ENCODE results near the gene C2.

Gene C2

DNA sequence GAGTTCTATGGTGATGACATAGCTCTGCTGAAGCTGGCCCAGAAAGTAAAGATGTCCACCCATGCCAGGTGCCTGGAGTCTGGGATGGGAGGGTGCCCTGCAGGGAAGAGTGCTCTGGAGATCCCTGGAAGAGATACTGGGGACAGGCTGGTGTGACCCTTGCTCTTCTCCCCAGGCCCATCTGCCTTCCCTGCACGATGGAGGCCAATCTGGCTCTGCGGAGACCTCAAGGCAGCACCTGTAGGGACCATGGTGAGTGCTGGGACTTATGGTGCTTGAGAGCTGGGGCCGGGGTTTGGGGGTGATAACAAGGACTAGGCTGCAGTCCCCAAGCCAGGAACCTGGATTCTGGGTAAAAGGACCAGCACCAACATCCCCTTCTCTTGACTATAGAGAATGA, 16.2 kb downstream of the C2 start:
- Histone ChIP-seq H3K4me1 (ENCODE audit: control insufficient read depth in 5 of 5, insufficient read depth in 5 of 5, low read length in 5 of 5) (peaks cover 3 to 16% (median 14%) of the 10 kb centered on the region in 5 donors), H3K36me3 (ENCODE audit: control insufficient read depth in 5 of 5, insufficient read depth in 5 of 5, low read length in 5 of 5) (peaks cover 0 to 20% (median 0%) of the 10 kb centered on the region in 5 donors), H3K9me3 (ENCODE audit: control insufficient read depth in 5 of 5, low read length in 5 of 5) (no peaks in the 10 kb centered on the region), H3K27me3 (ENCODE audit: control insufficient read depth in 5 of 5, insufficient read depth in 4 of 5, low read length in 5 of 5) (peaks cover 0 to 6% (median 0%) of the 10 kb centered on the region in 5 donors), H3K27ac (ENCODE audit: low read depth, low read length) (no peak overlapping the region), H3K4me3 (ENCODE audit: low read depth in 1 of 5, low read length in 5 of 5) (no peak overlapping the region), H3K9ac (ENCODE audit: low read length in 5 of 5) (no peak overlapping the region)

DNA sequence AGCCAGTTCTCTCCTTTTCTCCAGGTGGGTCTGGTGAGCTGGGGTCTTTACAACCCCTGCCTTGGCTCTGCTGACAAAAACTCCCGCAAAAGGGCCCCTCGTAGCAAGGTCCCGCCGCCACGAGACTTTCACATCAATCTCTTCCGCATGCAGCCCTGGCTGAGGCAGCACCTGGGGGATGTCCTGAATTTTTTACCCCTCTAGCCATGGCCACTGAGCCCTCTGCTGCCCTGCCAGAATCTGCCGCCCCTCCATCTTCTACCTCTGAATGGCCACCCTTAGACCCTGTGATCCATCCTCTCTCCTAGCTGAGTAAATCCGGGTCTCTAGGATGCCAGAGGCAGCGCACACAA, 17.6 kb downstream of the C2 start:
- peak overlapping the region in 2 of 5 donors; percentile 10 to 42 for H3K4me3 ChIP-seq (ENCODE audit: low read depth in 1 of 5, low read length in 5 of 5)
- peaks cover 0 to 21% (median 0%) of the 10 kb centered on the region in 5 donors for H3K36me3 ChIP-seq (ENCODE audit: control insufficient read depth in 5 of 5, insufficient read depth in 5 of 5, low read length in 5 of 5)
- no peaks in the 10 kb centered on the region for H3K9me3 ChIP-seq (ENCODE audit: control insufficient read depth in 5 of 5, low read length in 5 of 5)
- no peak overlapping the region for H3K9ac ChIP-seq (ENCODE audit: low read length in 5 of 5)
- H3K27me3 ChIP-seq (ENCODE audit: control insufficient read depth in 5 of 5, insufficient read depth in 4 of 5, low read length in 5 of 5), result peaks cover 0 to 6% (median 0%) of the 10 kb centered on the region in 5 donors
- H3K27ac ChIP-seq (ENCODE audit: low read depth, low read length), result peak overlapping the region; percentile 70
- H3K4me1 ChIP-seq (ENCODE audit: control insufficient read depth in 5 of 5, insufficient read depth in 5 of 5, low read length in 5 of 5), result peaks cover 3 to 16% (median 14%) of the 10 kb centered on the region in 5 donors

DNA sequence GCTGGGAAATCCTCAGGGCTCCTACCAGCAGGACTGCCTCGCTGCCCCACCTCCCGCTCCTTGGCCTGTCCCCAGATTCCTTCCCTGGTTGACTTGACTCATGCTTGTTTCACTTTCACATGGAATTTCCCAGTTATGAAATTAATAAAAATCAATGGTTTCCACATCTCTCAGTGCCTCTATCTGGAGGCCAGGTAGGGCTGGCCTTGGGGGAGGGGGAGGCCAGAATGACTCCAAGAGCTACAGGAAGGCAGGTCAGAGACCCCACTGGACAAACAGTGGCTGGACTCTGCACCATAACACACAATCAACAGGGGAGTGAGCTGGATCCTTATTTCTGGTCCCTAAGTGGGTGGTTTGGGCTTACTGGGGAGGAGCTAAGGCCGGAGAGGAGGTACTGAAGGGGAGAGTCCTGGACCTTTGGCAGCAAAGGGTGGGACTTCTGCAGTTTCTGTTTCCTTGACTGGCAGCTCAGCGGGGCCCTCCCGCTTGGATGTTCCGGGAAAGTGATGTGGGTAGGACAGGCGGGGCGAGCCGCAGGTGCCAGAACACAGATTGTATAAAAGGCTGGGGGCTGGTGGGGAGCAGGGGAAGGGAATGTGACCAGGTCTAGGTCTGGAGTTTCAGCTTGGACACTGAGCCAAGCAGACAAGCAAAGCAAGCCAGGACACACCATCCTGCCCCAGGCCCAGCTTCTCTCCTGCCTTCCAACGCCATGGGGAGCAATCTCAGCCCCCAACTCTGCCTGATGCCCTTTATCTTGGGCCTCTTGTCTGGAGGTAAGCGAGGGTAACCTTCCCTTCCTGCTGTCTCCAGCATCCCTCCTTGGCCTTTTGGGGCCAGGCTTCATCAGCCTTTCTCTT, 18.2 kb downstream of the C2 start, which contains the start of gene CFB:
CFB (plus strand) TSS at position 589 of the 863 bp plus-strand sequence; CDS start at position 716, 127 bp downstream.
- peaks cover 0 to 15% (median 0%) of the 10 kb centered on the region in 5 donors for H3K36me3 ChIP-seq (ENCODE audit: control insufficient read depth in 5 of 5, insufficient read depth in 5 of 5, low read length in 5 of 5)
- H3K9ac ChIP-seq (ENCODE audit: low read length in 5 of 5), result peak within 1 kb of the TSS in 2 of 5 donors; percentile 44 to 57
- H3K4me3 ChIP-seq (ENCODE audit: low read depth in 1 of 5, low read length in 5 of 5), result peak within 1 kb of the TSS in 4 of 5 donors; percentile 9 to 55 (median 34)
- peaks cover 0 to 6% (median 0%) of the 10 kb centered on the region in 5 donors for H3K27me3 ChIP-seq (ENCODE audit: control insufficient read depth in 5 of 5, insufficient read depth in 4 of 5, low read length in 5 of 5)
- H3K4me1 ChIP-seq (ENCODE audit: control insufficient read depth in 5 of 5, insufficient read depth in 5 of 5, low read length in 5 of 5), result peaks cover 3 to 20% (median 19%) of the 10 kb centered on the region in 5 donors
- peak within 1 kb of the TSS; percentile 70 for H3K27ac ChIP-seq (ENCODE audit: low read depth, low read length)
- no peaks in the 10 kb centered on the region for H3K9me3 ChIP-seq (ENCODE audit: control insufficient read depth in 5 of 5, low read length in 5 of 5)

DNA sequence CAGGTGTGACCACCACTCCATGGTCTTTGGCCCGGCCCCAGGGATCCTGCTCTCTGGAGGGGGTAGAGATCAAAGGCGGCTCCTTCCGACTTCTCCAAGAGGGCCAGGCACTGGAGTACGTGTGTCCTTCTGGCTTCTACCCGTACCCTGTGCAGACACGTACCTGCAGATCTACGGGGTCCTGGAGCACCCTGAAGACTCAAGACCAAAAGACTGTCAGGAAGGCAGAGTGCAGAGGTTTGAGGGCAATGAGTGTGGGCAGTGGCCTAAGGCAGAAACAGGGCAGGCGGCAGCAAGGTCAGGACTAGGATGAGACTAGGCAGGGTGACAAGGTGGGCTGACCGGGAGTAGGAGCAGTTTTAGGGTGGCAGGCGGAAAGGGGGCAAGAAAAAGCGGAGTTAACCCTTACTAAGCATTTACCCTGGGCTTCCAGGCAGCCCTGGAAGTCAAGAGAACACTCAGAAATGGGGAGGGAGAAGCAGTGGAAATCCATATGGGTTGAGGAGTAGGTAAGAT, 18.9 kb downstream of the C2 start:
- peak overlapping the region; percentile 70 for H3K27ac ChIP-seq (ENCODE audit: low read depth, low read length)
- peak overlapping the region in 2 of 5 donors; percentile 17 to 42 for H3K4me3 ChIP-seq (ENCODE audit: low read depth in 1 of 5, low read length in 5 of 5)

DNA sequence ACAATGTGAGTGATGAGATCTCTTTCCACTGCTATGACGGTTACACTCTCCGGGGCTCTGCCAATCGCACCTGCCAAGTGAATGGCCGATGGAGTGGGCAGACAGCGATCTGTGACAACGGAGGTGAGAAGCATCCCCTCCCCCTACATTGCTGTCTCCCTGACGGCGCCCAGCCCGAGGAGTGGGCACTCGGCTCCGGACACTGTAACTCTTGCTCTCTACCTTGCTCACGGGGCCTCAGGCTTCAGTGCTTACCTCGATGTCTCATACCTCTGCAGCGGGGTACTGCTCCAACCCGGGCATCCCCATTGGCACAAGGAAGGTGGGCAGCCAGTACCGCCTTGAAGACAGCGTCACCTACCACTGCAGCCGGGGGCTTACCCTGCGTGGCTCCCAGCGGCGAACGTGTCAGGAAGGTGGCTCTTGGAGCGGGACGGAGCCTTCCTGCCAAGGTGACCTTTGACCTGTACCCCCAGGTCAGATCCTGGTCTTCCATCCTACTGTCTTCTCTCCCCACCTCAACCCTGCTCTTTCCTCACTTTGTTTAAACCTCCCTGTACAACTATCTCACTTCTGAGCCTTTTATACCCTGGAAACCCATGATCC, 19.7 kb downstream of the C2 start:
- peaks cover 0 to 6% (median 0%) of the 10 kb centered on the region in 5 donors for H3K27me3 ChIP-seq (ENCODE audit: control insufficient read depth in 5 of 5, insufficient read depth in 4 of 5, low read length in 5 of 5)
- H3K9ac ChIP-seq (ENCODE audit: low read length in 5 of 5), result no peak overlapping the region
- no peaks in the 10 kb centered on the region for H3K9me3 ChIP-seq (ENCODE audit: control insufficient read depth in 5 of 5, low read length in 5 of 5)
- peaks cover 0 to 27% (median 11%) of the 10 kb centered on the region in 5 donors for H3K36me3 ChIP-seq (ENCODE audit: control insufficient read depth in 5 of 5, insufficient read depth in 5 of 5, low read length in 5 of 5)
- no peak overlapping the region for H3K4me3 ChIP-seq (ENCODE audit: low read depth in 1 of 5, low read length in 5 of 5)
- peaks cover 3 to 21% (median 20%) of the 10 kb centered on the region in 5 donors for H3K4me1 ChIP-seq (ENCODE audit: control insufficient read depth in 5 of 5, insufficient read depth in 5 of 5, low read length in 5 of 5)
- H3K27ac ChIP-seq (ENCODE audit: low read depth, low read length), result no peak overlapping the region

More for the DNA sequence above, 18.9 kb downstream of the C2 start:
- peak overlapping the region in 2 of 5 donors; percentile 44 to 57 for H3K9ac ChIP-seq (ENCODE audit: low read length in 5 of 5)
- peaks cover 3 to 21% (median 20%) of the 10 kb centered on the region in 5 donors for H3K4me1 ChIP-seq (ENCODE audit: control insufficient read depth in 5 of 5, insufficient read depth in 5 of 5, low read length in 5 of 5)
- no peaks in the 10 kb centered on the region for H3K9me3 ChIP-seq (ENCODE audit: control insufficient read depth in 5 of 5, low read length in 5 of 5)
- H3K36me3 ChIP-seq (ENCODE audit: control insufficient read depth in 5 of 5, insufficient read depth in 5 of 5, low read length in 5 of 5), result peaks cover 0 to 20% (median 4%) of the 10 kb centered on the region in 5 donors
- H3K27me3 ChIP-seq (ENCODE audit: control insufficient read depth in 5 of 5, insufficient read depth in 4 of 5, low read length in 5 of 5), result peaks cover 0 to 6% (median 0%) of the 10 kb centered on the region in 5 donors

DNA sequence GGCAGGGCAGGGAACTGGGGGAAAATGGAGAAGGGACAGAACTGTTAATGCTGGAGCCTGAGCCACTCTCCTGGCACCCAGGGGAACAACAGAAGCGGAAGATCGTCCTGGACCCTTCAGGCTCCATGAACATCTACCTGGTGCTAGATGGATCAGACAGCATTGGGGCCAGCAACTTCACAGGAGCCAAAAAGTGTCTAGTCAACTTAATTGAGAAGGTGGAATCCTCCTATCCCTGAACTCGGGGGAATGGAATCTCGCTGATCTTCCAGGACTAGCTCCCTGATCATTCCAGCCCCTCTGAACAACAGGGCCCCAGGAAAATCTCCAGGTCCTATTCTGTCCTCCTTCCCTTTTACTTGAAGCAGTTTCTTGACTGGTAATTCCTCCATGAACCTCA, 20.3 kb downstream of the C2 start:
- Histone ChIP-seq H3K27ac (ENCODE audit: low read depth, low read length) (no peak overlapping the region), H3K36me3 (ENCODE audit: control insufficient read depth in 5 of 5, insufficient read depth in 5 of 5, low read length in 5 of 5) (peaks cover 0 to 33% (median 14%) of the 10 kb centered on the region in 5 donors)

DNA sequence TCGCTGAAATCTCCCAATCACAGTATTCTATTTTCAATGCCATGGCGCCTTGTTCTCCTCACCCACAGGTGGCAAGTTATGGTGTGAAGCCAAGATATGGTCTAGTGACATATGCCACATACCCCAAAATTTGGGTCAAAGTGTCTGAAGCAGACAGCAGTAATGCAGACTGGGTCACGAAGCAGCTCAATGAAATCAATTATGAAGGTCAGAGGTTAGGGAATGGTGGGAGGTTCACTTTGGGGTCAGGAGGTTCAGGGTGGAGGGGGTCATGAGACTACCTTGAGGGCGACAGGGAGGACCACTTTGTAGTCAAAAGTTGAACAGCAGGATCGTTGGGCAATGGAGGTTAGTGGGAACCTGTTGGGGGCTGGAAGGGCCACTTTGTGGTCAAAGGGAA, 20.8 kb downstream of the C2 start:
- H3K27ac ChIP-seq (ENCODE audit: low read depth, low read length), result no peak overlapping the region
- no peaks in the 10 kb centered on the region for H3K9me3 ChIP-seq (ENCODE audit: control insufficient read depth in 5 of 5, low read length in 5 of 5)
- peak overlapping the region in 1 of 5 donors; percentile 13 for H3K9ac ChIP-seq (ENCODE audit: low read length in 5 of 5)
- H3K4me1 ChIP-seq (ENCODE audit: control insufficient read depth in 5 of 5, insufficient read depth in 5 of 5, low read length in 5 of 5), result peaks cover 3 to 21% (median 20%) of the 10 kb centered on the region in 5 donors
- H3K27me3 ChIP-seq (ENCODE audit: control insufficient read depth in 5 of 5, insufficient read depth in 4 of 5, low read length in 5 of 5), result peaks cover 0 to 4% (median 0%) of the 10 kb centered on the region in 5 donors
- H3K4me3 ChIP-seq (ENCODE audit: low read depth in 1 of 5, low read length in 5 of 5), result no peak overlapping the region
- H3K36me3 ChIP-seq (ENCODE audit: control insufficient read depth in 5 of 5, insufficient read depth in 5 of 5, low read length in 5 of 5), result peaks cover 2 to 36% (median 18%) of the 10 kb centered on the region in 5 donors

More for the DNA sequence above, 20.3 kb downstream of the C2 start:
- Histone ChIP-seq H3K4me3 (ENCODE audit: low read depth in 1 of 5, low read length in 5 of 5) (no peak overlapping the region), H3K9me3 (ENCODE audit: control insufficient read depth in 5 of 5, low read length in 5 of 5) (no peaks in the 10 kb centered on the region), H3K9ac (ENCODE audit: low read length in 5 of 5) (no peak overlapping the region), H3K27me3 (ENCODE audit: control insufficient read depth in 5 of 5, insufficient read depth in 4 of 5, low read length in 5 of 5) (peaks cover 0 to 6% (median 0%) of the 10 kb centered on the region in 5 donors), H3K4me1 (ENCODE audit: control insufficient read depth in 5 of 5, insufficient read depth in 5 of 5, low read length in 5 of 5) (peaks cover 3 to 21% (median 20%) of the 10 kb centered on the region in 5 donors)

DNA sequence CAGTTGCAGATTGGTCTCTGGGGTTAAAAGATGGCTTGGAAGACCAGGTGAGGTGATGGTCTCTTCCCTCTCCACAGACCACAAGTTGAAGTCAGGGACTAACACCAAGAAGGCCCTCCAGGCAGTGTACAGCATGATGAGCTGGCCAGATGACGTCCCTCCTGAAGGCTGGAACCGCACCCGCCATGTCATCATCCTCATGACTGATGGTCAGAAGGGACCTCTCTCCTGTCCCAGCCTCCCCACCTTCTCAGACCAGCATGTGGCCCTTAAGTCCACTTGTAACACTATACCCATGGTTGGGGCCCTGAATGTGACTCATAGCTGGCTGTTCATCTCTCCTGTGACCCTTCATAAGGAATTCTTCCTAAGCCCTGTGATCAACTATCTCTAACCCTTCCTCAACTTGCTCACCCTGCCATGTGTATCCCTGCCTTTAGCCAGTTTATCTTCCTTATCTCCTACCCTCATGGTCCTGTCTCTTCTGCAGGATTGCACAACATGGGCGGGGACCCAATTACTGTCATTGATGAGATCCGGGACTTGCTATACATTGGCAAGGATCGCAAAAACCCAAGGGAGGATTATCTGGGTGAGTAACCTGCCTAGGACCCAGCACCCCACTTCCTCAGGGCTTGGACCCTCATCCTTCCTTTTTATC, 21.4 kb downstream of the C2 start:
- Histone ChIP-seq H3K27ac (ENCODE audit: low read depth, low read length) (peak overlapping the region; percentile 24), H3K4me1 (ENCODE audit: control insufficient read depth in 5 of 5, insufficient read depth in 5 of 5, low read length in 5 of 5) (peaks cover 3 to 23% (median 20%) of the 10 kb centered on the region in 5 donors), H3K9me3 (ENCODE audit: control insufficient read depth in 5 of 5, low read length in 5 of 5) (no peaks in the 10 kb centered on the region), H3K4me3 (ENCODE audit: low read depth in 1 of 5, low read length in 5 of 5) (no peak overlapping the region), H3K9ac (ENCODE audit: low read length in 5 of 5) (peak overlapping the region in 1 of 5 donors; percentile 13), H3K27me3 (ENCODE audit: control insufficient read depth in 5 of 5, insufficient read depth in 4 of 5, low read length in 5 of 5) (no peaks in the 10 kb centered on the region), H3K36me3 (ENCODE audit: control insufficient read depth in 5 of 5, insufficient read depth in 5 of 5, low read length in 5 of 5) (peaks cover 4 to 41% (median 24%) of the 10 kb centered on the region in 5 donors)

DNA sequence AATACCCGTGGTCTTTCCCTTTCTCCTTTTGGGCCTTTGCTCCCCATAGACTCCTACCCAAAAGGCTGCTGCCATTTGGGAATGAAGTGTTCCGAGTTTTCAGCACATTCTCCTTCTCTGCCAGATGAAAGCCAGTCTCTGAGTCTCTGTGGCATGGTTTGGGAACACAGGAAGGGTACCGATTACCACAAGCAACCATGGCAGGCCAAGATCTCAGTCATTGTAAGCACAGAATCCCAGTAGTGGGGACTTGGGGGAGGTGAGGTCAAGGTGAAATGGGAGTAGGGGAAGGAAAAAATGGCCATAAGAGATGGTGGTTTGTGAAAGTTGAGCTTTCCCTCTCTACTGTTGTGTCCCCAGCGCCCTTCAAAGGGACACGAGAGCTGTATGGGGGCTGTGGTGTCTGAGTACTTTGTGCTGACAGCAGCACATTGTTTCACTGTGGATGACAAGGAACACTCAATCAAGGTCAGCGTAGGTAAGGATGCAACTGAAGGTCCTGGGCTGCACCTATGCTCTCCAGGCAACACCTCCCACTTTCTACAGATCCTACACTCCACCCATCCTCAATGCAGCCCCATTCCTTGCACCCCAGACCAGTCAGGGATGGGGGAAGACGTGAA, 22.5 kb downstream of the C2 start:
- Histone ChIP-seq H3K9me3 (ENCODE audit: control insufficient read depth in 5 of 5, low read length in 5 of 5) (no peaks in the 10 kb centered on the region), H3K9ac (ENCODE audit: low read length in 5 of 5) (no peak overlapping the region), H3K4me3 (ENCODE audit: low read depth in 1 of 5, low read length in 5 of 5) (no peak overlapping the region), H3K4me1 (ENCODE audit: control insufficient read depth in 5 of 5, insufficient read depth in 5 of 5, low read length in 5 of 5) (peaks cover 3 to 20% (median 18%) of the 10 kb centered on the region in 5 donors), H3K27ac (ENCODE audit: low read depth, low read length) (peak overlapping the region; percentile 24), H3K27me3 (ENCODE audit: control insufficient read depth in 5 of 5, insufficient read depth in 4 of 5, low read length in 5 of 5) (no peaks in the 10 kb centered on the region), H3K36me3 (ENCODE audit: control insufficient read depth in 5 of 5, insufficient read depth in 5 of 5, low read length in 5 of 5) (peaks cover 4 to 49% (median 36%) of the 10 kb centered on the region in 5 donors)
